IPS DF 6.9 (cell line): ENCODE results near the gene TENM3.

Source experiments
- DNase-seq: peaks from one replicate; pipeline ENCODE4 v3.0.0-alpha.2; 2013; ENCODE audit warnings: low read depth, low spot score
- H3K27ac ChIP-seq: one replicate; pipeline ENCODE4 v1.5.1; 2013; ENCODE audit warnings: low read length, control low read depth
- H3K27me3 ChIP-seq: 2 replicates; pipeline ENCODE4 v1.6.1; 2013; ENCODE audit warnings: mild to moderate bottlenecking, low read length; ENCODE audit not compliant: control insufficient read depth, insufficient read depth
- H3K36me3 ChIP-seq: 2 replicates; pipeline ENCODE4 v1.6.1; 2013; ENCODE audit warnings: low read length; ENCODE audit not compliant: control insufficient read depth, insufficient read depth
- H3K4me1 ChIP-seq: 2 replicates; pipeline ENCODE4 v1.6.1; 2013; ENCODE audit warnings: low read length; ENCODE audit not compliant: control insufficient read depth, insufficient read depth
- H3K4me3 ChIP-seq: 2 replicates; pipeline ENCODE4 v1.5.1; 2013; ENCODE audit warnings: mild to moderate bottlenecking, low read length
- H3K9me3 ChIP-seq: 2 replicates; pipeline ENCODE4 v1.6.1; 2013; ENCODE audit warnings: low read length, inconsistent platforms; ENCODE audit not compliant: control insufficient read depth, insufficient read depth
- WGBS: extraction: QIAGEN DNeasy Blood & Tissue Kit; methylation state at CpG from one replicate; pipeline ENCODE4 v1.1.7; 2013; ENCODE audit warnings: mixed read lengths, missing lambda C conversion rate; ENCODE audit not compliant: insufficient read length, insufficient coverage; 5-methylcytosine and 5-hydroxymethylcytosine counted together

The TENM3 gene

DNA sequence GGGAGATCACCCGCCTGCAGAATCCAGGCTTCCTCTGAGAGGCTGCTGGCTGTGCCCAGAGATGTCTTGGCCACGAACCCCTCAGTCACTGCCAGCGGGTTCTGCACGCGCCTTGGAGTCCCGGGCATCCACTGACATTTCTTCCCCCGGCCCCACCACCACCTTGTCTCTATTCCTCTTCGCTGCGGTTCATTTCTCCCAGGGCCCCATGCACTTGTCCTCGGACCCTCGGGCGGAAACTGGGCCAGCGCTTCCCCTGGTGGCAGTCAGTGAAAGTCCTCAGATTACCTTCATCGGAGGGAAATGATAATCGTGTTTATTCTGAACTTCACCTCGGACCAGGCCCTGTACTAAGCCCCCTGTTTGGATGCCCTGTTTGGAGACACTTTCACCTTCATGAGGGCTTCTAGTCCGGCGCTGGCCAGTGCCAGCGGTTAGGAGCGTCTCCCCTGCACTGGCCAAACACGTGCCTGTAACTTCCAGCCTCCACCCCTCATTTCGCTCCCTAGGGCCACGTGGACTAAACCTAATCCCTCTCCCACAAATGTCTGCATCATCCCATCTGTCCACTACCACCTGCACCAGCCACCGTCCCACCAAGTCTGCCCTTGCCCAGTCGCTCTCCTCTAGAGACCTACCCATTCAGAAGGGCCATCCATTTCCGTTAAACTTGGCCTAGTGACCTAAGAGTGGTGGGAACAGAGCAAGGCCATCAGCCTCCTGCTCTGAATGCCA, 592.0 kb downstream of the TENM3 start:
- DNase-seq = no peak
- no CpG with 5 or more reads among the region's 26 CpGs for WGBS
- H3K9me3 ChIP-seq = no peaks in the 10 kb centered on the region
- no peaks in the 10 kb centered on the region for H3K4me1 ChIP-seq
- no peaks in the 10 kb centered on the region for H3K27me3 ChIP-seq
- no peaks in the 10 kb centered on the region for H3K36me3 ChIP-seq
- H3K27ac ChIP-seq = no peak overlapping the region
- H3K4me3 ChIP-seq = no peak overlapping the region

DNA sequence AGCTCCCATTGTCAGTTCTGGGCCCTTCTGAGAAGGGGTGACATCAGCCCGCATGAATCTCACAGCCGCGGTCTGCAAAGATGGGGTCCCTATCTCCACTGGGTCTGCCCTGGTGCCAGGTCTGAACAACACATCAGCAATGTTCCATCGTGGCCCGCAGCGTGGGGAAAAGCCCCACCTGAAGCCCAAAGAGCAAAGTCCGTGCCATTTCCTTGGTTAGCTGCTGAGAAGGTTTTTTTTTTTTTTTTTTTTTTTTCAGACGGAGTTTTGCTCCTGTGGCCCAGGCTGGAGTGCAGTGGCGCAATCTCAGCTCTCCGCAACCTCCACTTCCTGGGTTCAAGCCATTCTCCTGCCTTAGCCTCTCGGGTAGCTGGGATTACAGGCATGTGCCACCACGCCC, 594.6 kb downstream of the TENM3 start:
- WGBS = no CpG with 5 or more reads among the region's 12 CpGs
- Histone ChIP-seq H3K4me1 (no peaks in the 10 kb centered on the region), H3K36me3 (no peaks in the 10 kb centered on the region), H3K27me3 (no peaks in the 10 kb centered on the region), H3K9me3 (no peaks in the 10 kb centered on the region), H3K27ac (no peak overlapping the region), H3K4me3 (no peak overlapping the region)
- DNase-seq = no peak

DNA sequence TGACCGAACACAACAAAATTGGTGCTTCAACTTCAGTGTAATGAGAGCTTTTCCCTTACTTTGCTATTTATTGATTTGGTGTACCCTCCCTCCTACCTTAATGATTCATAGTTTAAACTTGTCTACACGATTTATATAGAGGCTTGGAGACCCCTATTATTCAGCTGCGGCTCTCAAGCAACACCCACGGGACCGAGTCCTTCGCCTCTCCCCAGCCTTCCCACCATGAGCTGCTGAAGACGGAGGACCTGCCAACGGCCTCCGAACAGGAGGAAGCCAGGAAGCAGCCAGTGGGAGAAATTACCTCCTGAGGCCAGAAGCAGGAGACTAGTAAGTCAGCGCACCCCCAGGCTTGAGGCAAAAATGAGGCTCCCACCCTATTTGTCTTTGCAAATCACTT, 595.3 kb downstream of the TENM3 start:
- Histone ChIP-seq H3K9me3 (no peaks in the 10 kb centered on the region), H3K4me3 (no peak overlapping the region), H3K36me3 (no peaks in the 10 kb centered on the region), H3K4me1 (no peaks in the 10 kb centered on the region), H3K27ac (no peak overlapping the region), H3K27me3 (no peaks in the 10 kb centered on the region)
- no peak for DNase-seq
- no CpG with 5 or more reads among the region's 10 CpGs for WGBS

DNA sequence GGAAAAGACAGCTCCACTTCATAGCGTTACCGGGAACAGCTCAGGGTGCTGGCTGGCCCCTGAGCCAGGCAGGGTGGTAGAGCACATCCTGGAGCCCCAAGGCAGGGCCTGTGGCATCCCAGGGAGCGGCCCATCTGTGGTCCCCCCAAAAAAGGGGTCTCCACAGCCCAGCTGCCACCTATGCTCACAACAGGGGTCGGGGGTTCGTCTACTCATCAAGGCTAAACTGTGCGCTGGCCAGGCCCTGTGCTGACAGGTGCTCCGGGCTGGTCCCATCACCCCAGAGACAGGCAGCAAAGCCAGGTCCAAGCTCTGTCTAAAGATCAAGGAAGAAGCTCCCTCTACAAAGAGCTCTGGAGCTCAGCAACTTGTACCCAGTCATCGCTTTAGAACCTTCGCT, 596.1 kb downstream of the TENM3 start:
- Histone ChIP-seq H3K4me3 (no peak overlapping the region), H3K27me3 (no peaks in the 10 kb centered on the region), H3K36me3 (no peaks in the 10 kb centered on the region), H3K4me1 (no peaks in the 10 kb centered on the region), H3K27ac (no peak overlapping the region), H3K9me3 (no peaks in the 10 kb centered on the region)
- DNase-seq = no peak
- WGBS = no CpG with 5 or more reads among the region's 9 CpGs

DNA sequence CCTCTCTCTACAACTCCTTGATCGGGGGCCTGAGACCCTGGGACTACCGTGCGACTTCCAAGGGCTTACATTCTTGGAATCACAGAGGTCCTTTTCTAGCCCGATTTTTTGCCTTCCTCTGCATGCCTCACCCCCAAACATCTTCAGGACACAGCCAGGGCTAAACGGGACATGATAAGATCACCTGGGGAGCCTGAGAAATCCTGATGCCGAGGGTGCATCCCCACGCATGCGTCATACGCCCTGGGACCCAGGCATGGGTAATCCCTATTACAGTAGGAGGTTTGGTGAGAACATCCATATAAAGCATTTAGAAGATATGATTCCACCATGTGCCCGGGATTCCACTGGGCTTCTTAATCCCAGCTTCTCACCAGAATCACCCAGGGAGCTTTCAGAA, 596.9 kb downstream of the TENM3 start:
- Histone ChIP-seq H3K36me3 (no peaks in the 10 kb centered on the region), H3K4me3 (no peak overlapping the region), H3K4me1 (no peaks in the 10 kb centered on the region), H3K27ac (no peak overlapping the region), H3K27me3 (no peaks in the 10 kb centered on the region), H3K9me3 (no peaks in the 10 kb centered on the region)
- no CpG with 5 or more reads among the region's 10 CpGs for WGBS
- DNase-seq = no peak

DNA sequence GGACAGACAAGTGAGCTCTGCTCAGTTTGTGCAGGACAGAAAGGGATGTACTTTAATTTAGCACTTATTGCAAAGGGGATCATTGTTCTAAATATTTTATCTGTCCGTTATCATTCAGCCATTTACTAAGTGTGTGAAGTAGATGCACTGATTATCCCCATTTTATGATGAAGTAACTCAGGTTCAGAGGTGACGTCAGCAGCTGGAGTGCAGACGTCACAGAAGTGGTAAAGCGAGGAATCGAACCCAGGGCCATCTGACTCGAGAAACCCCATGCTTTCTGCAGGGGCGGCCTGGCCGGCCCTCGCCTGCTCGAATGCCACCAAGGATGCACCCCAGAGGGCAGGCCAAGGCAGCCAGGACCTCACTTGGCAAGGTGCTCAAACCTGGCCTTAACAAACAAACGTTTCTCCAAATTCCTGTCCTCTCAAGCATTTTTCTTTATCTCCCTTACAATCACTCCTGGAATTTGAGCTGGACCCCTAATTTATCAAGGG, 599.0 kb downstream of the TENM3 start:
- no CpG with 5 or more reads among the region's 11 CpGs for WGBS
- H3K4me3 ChIP-seq = no peak overlapping the region
- H3K9me3 ChIP-seq = no peaks in the 10 kb centered on the region
- H3K4me1 ChIP-seq = no peaks in the 10 kb centered on the region
- no peak overlapping the region for H3K27ac ChIP-seq
- no peak for DNase-seq
- H3K27me3 ChIP-seq = no peaks in the 10 kb centered on the region
- no peaks in the 10 kb centered on the region for H3K36me3 ChIP-seq

DNA sequence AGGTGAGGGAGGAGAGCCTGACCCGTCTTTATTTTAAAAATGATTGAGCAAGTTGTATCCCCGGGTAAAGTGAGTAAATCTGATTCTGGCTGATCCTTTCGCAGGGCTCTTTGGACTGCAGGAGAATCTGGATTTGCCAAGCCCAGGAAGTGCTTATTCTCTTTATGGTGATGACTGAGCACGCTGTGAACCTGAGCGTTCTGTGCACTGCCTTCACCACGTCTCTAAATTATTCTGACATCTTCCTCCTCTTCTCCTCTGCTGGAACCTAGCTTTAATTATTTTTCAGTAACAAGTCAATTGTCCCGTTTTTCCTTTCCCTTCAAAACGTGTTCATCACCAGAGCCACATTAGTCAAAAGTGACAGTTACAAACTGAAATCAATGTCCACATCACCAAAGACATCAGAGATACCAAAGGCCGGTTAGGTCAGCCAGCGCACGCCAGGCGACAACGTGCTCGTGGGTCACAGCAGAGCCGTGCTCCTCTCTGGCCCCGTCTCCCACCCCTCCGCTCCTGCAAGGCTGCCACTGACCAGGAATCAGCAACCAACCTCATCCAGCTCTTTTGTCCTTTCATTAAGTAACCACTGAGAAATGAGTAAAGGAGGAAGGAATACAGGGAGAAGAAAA, 599.7 kb downstream of the TENM3 start:
- Histone ChIP-seq H3K36me3 (no peaks in the 10 kb centered on the region), H3K27ac (no peak overlapping the region), H3K27me3 (no peaks in the 10 kb centered on the region), H3K4me1 (no peaks in the 10 kb centered on the region), H3K4me3 (no peak overlapping the region), H3K9me3 (no peaks in the 10 kb centered on the region)
- no peak for DNase-seq
- WGBS = no CpG with 5 or more reads among the region's 17 CpGs

DNA sequence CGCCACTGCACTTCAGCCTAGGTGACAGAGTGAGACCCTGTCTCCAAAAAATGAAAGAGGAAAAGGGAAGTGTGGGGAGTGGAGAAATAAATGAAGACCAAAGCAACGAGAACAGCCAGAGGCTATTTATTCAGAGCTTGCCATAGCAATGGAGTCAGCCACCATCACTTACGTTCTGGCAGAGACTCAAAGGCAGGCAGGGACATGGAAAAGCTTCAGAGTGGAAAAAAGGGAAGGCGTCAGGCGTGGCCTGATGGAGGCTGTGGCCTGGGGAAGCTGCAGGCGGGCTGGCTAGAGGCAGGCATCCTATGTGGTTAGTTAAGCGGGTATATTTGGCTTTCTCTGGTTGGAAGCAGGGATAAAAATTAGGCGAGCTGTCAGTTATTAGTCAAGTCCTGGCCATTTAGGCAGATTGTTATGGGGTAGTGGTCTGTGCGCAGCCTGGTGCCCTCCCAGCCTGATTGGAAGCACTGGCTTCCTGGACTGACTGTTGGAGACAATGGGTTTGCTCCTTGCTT, 600.7 kb downstream of the TENM3 start:
- no peak overlapping the region for H3K4me3 ChIP-seq
- H3K27ac ChIP-seq = no peak overlapping the region
- H3K4me1 ChIP-seq = no peaks in the 10 kb centered on the region
- H3K9me3 ChIP-seq = no peaks in the 10 kb centered on the region
- H3K36me3 ChIP-seq = no peaks in the 10 kb centered on the region
- no peak for DNase-seq
- WGBS = no CpG with 5 or more reads among the region's 9 CpGs
- no peaks in the 10 kb centered on the region for H3K27me3 ChIP-seq

DNA sequence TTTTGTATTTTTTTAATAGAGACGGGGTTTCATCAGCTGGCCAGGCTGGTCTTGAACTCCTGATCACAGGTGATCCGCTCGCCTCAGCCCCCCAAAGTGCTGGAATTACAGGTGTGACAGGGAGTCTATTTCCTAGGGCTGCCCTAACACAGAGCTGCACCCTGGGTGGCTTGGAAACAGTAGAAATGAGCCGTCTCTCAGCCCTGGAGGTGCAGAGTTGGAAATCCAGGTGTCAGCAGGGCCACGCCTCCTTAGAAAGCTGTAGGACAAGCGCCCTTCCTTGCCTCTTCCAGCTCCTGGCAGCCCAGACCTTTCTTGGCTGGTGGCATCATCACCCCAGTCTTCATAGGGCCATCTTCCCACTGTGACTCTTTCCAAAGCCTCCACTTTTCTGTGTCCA, 602.4 kb downstream of the TENM3 start:
- no peak overlapping the region for H3K27ac ChIP-seq
- no CpG with 5 or more reads among the region's 6 CpGs for WGBS
- no peaks in the 10 kb centered on the region for H3K4me1 ChIP-seq
- H3K4me3 ChIP-seq = no peak overlapping the region
- no peaks in the 10 kb centered on the region for H3K27me3 ChIP-seq
- H3K9me3 ChIP-seq = no peaks in the 10 kb centered on the region
- no peaks in the 10 kb centered on the region for H3K36me3 ChIP-seq
- no peak for DNase-seq

DNA sequence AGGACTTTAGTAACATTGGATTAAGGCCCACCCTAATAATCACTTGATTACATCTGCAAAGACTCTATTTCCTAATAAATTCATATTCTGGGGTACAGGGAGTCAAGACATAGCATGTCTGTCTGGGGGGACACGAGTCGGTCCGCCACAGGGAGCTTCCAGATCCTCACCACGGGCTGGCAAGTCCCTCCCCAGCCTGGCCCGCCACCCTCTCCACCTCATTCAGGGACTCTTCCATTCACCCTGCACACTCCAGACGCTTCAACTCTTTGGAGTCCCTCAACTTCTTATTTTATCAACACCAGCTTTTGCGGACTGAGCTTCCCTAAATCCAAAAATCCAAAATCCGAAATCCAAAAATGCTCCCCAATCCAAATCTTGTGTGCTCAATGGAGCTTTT, 602.8 kb downstream of the TENM3 start:
- no peaks in the 10 kb centered on the region for H3K36me3 ChIP-seq
- H3K4me3 ChIP-seq = no peak overlapping the region
- no peak for DNase-seq
- no peaks in the 10 kb centered on the region for H3K9me3 ChIP-seq
- WGBS = 100% methylated on average over 2 of the region's 8 CpGs
- no peaks in the 10 kb centered on the region for H3K27me3 ChIP-seq
- no peak overlapping the region for H3K27ac ChIP-seq
- H3K4me1 ChIP-seq = no peaks in the 10 kb centered on the region
